ENCODE results near the gene ANKDD1B.

- no peak for TF ChIP-seq CTCF (IDR thresholded peaks at IDR 0.05)
- TF ChIP-seq POLR2A (IDR thresholded peaks at IDR 0.05), result no peak
Observed at GRCh38 chr5:75626959-75627358, 15.7 kb downstream of the ANKDD1B start.

All from right lobe of liver (tissue), 4 donors.